GM12874 (cell line): ENCODE results near the gene NODAL.

ENCODE experiments used
- TF ChIP-seq, protein P1 (sequence below): IDR thresholded peaks from 2 replicates; pipeline ENCODE4 v1.5.1; 2011; ENCODE audit warnings: low read depth, mild to moderate bottlenecking, control low read depth, low read length, moderate library complexity; ENCODE audit not compliant: insufficient read depth

Gene NODAL

DNA sequence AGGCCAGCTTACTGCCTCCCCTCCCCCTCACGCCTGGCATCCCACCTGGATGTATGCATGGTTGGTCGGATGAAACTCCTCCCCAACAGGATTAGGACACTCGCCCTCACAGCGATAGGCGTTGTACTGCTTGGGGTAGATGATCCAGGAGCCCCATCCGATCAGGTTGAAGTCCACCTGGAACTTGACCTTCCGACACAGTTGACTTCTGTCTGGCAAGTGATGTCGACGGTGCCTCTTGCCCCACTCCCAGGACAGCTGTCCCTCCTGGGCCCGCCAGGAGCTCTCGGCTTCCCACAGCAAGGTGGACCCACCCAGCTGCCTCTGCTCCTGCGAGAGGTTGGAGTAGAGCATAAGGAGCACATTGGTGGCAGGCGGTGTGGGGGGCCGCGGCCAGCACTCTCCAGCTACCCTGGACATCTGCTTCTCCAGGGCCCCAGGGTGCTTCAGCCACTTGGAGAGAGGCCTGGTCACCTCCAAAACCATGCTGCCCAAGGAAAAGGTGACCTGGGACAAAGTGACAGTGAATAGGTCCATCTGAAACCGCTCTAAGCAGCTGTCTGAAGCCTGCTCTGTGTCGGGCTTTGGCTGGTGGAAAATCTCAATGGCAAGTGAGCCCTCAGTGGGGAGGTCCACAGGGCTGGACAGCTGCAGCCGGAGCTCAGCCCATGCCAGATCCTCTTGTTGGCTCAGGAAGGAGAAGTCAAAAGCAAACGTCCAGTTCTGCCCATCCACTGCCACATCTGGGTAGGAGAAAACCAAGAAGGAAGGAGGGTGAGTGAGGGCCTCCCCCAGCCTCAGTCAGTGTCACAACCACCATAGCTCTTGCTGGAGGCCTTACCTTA, 6.0 kb downstream of the NODAL start:
- TF ChIP-seq, protein P1, sequence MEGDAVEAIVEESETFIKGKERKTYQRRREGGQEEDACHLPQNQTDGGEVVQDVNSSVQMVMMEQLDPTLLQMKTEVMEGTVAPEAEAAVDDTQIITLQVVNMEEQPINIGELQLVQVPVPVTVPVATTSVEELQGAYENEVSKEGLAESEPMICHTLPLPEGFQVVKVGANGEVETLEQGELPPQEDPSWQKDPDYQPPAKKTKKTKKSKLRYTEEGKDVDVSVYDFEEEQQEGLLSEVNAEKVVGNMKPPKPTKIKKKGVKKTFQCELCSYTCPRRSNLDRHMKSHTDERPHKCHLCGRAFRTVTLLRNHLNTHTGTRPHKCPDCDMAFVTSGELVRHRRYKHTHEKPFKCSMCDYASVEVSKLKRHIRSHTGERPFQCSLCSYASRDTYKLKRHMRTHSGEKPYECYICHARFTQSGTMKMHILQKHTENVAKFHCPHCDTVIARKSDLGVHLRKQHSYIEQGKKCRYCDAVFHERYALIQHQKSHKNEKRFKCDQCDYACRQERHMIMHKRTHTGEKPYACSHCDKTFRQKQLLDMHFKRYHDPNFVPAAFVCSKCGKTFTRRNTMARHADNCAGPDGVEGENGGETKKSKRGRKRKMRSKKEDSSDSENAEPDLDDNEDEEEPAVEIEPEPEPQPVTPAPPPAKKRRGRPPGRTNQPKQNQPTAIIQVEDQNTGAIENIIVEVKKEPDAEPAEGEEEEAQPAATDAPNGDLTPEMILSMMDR: no peak

DNA sequence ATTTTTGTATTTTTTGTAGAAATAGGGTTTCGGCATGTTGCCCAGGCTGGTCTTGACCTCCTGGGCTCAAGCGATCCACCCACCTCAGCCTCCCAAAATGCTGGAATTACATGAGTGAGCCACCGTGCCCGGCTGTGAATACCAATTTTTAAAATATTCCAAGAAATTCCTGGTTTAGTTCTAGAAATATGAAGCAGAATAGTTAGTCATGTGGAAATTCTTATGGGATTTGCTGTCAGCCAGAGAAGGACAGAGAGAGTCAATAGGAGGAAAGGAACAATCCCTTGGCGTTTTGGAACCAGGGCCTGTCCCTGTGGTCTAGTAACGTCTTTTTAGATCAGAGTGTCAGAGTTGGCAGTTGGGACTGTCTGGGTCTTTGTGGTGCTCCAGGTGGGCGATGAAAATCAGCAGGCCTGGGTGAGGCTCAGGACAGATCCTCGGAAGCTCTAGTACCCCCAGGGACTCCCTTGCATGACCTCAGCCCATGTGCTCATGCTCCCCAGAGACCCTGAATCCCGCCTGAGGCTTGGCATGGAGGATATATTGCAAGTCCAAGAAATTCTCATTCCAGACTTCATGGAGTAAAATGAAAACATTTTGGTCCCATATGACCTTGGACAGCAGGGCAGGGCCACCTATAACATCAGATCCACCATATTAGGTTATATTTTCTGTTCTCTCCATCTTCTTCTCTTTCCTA, 7.8 kb downstream of the NODAL start:
- TF ChIP-seq, protein P1: no peak

DNA sequence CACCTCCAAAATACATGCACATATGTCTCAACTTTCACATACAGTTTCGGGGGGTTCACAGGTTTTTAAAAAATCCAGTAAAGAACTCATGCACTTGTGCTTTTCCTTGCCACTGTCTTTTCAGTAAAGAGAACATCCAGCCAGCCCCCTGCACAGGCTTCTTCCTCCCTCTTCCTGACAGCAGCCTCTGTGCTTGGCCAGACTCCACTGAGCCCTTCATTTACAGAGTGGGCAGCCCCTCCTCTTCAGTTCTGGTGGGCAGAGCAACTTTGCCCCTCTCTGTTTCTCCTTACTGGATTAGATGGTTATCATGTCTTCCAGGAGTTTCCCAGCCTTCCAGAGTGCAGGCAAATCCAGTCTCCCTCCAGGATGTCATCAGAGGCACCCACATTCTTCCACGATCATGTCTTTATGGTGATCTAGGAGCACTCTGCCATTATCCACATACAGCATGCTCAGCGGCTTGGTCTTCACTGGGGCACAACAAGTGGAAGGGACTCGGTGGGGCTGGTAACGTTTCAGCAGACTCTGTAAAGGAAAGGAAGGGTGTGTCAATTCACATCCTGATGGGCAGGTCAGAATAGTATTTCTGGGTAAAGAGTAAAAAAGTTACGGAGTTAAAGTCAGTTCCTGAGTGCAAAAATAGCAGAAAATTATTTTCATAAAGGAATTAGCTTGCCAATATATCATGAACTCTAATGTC, 8.8 kb downstream of the NODAL start:
- TF ChIP-seq, protein P1: no peak

DNA sequence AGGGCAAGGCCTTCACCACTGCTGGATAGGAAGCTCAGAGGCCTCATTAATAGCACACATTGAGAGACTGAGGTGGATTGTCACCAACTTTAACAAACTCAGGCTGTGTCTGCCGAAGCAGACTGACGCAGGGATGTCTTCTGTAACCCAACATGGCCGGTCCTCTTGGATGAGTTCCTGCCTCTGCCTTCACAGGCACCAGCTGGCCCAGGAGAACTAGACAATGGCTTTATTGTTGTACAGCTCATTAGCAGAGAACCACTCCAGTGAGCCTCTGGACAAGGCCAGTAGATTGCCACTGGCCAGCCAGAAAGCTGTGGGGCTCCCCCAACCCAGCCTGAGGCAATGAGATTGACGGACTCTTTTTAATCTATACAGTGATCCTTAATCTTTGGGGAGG, 9.4 kb downstream of the NODAL start:
- TF ChIP-seq, protein P1: no peak

DNA sequence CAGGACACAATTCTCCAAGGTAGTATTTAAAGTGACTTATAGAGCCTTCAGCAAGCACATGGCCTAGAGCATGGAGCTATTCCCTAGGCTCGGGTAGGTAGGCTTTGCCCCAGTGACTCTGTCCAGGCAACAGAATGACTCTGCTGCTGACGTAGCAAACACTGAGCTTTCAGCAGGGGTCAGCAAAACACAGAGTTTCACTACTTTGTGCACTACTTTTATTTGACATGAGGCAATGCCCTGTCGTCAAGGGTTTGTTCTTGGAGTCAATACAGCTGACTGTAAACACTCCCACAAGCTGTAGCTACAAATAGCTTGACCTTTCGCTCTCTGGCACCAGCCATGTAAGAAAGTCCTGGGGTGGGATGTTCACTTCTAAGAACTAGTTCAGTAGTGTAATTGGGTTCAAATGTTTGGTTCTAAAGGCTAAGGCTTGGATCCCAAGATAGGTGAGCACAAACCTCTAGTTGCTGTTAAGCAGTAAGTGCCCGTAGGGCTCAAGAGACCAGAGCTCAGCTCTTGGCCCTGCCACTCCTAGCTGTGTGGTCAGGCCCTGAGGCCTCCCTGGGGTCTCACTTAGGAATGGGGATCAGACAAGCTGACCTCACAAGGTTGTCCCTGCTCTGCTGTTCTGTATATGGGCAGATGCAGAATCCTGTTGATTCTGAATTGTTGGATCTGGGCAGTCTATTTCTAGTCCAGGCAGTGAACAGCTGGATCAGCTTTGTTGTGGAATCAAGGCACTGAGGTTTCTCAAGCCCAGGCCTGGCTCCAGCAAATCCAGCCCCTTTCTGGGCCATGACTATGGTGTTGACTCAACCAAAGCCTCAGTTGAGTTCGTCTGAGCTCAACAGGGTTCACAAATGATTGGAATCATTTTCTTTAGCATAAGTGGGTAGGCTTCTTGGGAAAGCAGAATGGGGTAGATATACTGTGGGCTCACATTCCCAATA, 10.7 kb downstream of the NODAL start:
- TF ChIP-seq, protein P1: no peak

DNA sequence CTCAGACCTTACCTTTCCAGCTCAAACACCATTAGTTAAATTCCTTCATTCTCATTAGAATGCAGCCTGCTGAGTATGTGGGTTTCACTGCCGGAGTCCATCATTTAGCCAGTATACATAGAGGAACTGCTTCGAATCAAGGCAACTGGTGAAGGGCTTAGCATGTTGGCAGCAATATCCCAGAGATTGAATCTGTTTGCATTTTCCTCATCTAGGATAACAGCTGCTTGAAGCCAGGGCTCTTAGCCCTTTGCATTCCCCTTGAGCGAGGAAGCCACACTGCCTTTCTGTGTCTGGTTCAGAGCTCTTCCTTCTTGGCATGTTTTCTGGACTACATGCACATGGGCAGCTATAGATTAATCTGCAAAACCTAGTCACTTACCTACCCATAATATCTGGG, 14.7 kb downstream of the NODAL start:
- TF ChIP-seq, protein P1: no peak
